CD14-positive monocyte (primary cell): ENCODE data around the gene GOLGA2. TPM values are rescaled to one million over a fixed set of nuclear protein-coding genes. Genes with fewer than 3 reads are reported as not detected.

Experiments used
- DNase-seq, 3 donors: peaks; one replicate each; pipeline ENCODE4 v3.0.0-alpha.2; 2011 to 2022
- H2AFZ ChIP-seq: 2 replicates; pipeline ENCODE4 v1.6.0; 2012; ENCODE audit warnings: mild to moderate bottlenecking, low read depth, low read length, inconsistent platforms; ENCODE audit not compliant: insufficient read depth, poor library complexity, severe bottlenecking
- H3K27ac ChIP-seq, 2 donors: 1 replicate in 1 of 2; 2 replicates in 1 of 2; pipeline ENCODE4 v1.5.1; 2012 to 2013; ENCODE audit warnings: low read length in 2 of 2, control low read depth in 1 of 2, inconsistent platforms in 1 of 2, low read depth in 1 of 2, mild to moderate bottlenecking in 1 of 2
- H3K27me3 ChIP-seq, 2 donors: one replicate each; pipeline versions ENCODE4 v1.6.0 to v1.6.1; 2011 to 2013; ENCODE audit warnings: low read length in 2 of 2; ENCODE audit not compliant: control insufficient read depth in 2 of 2, insufficient read depth in 2 of 2
- H3K36me3 ChIP-seq, 2 donors: replicated peaks in 1 of 2; 1 replicate in 1 of 2; 2 replicates in 1 of 2; pipeline versions ENCODE4 v1.5.1 to v1.6.1; 2012 to 2013; ENCODE audit warnings: low read length in 2 of 2, control low read depth in 1 of 2, inconsistent platforms in 1 of 2, mild to moderate bottlenecking in 1 of 2; ENCODE audit not compliant: insufficient read depth in 2 of 2, control insufficient read depth in 1 of 2
- H3K4me1 ChIP-seq, 2 donors: 1 replicate in 1 of 2; 2 replicates in 1 of 2; pipeline versions ENCODE4 v1.5.1 to v1.6.1; 2012 to 2013; ENCODE audit warnings: low read length in 2 of 2, control low read depth in 1 of 2, inconsistent platforms in 1 of 2, mild to moderate bottlenecking in 1 of 2, moderate library complexity in 1 of 2; ENCODE audit not compliant: insufficient read depth in 2 of 2, control insufficient read depth in 1 of 2
- H3K4me2 ChIP-seq: replicated peaks from 2 replicates; pipeline ENCODE3; 2012; ENCODE audit warnings: low read length, moderate library complexity, mild to moderate bottlenecking; ENCODE audit not compliant: poor library complexity, severe bottlenecking; ENCODE audit errors: extremely low read depth
- H3K4me3 ChIP-seq, 3 experiments: fragments of 200-600 bp in 1 of 3; sonication (generic) in 1 of 3; replicated peaks in 1 of 3; 1 replicate in 2 of 3; 2 replicates in 1 of 3; pipeline ENCODE4 v1.5.1; 2011 to 2013; ENCODE audit warnings: low read length in 3 of 3, mild to moderate bottlenecking in 3 of 3, control low read depth in 2 of 3, low read depth in 2 of 3, inconsistent platforms in 1 of 3, moderate library complexity in 1 of 3
- H3K79me2 ChIP-seq: 2 replicates; pipeline ENCODE4 v1.6.0; 2012; ENCODE audit warnings: mild to moderate bottlenecking, control low read depth, inconsistent platforms, low read length, moderate library complexity; ENCODE audit not compliant: insufficient read depth
- H3K9ac ChIP-seq: 2 replicates; pipeline ENCODE4 v1.6.0; 2017; ENCODE audit warnings: low read length, mild to moderate bottlenecking; ENCODE audit not compliant: insufficient read depth, poor library complexity, severe bottlenecking
- H3K9me3 ChIP-seq, 2 donors: replicated peaks in 1 of 2; 1 replicate in 1 of 2; 2 replicates in 1 of 2; pipeline versions ENCODE4 v1.5.1 to v1.6.1; 2012 to 2013; ENCODE audit warnings: low read length in 2 of 2, control low read depth in 1 of 2; ENCODE audit not compliant: control insufficient read depth in 1 of 2, insufficient read depth in 1 of 2
- H4K20me1 ChIP-seq: 2 replicates; pipeline ENCODE4 v1.6.0; 2012; ENCODE audit warnings: mild to moderate bottlenecking, low read length, control low read depth, moderate library complexity; ENCODE audit not compliant: insufficient read depth
- H3K27ac Mint-ChIP-seq, 7 donors: one replicate each; pipeline ENCODE4 v1.8.0; 2020; ENCODE audit warnings: mild to moderate bottlenecking in 7 of 7, mixed read lengths in 7 of 7, moderate library complexity in 6 of 7, inconsistent platforms in 2 of 7
- H3K27me3 Mint-ChIP-seq, 3 donors: one replicate each; pipeline ENCODE4 v1.8.0; 2021 to 2022; ENCODE audit warnings: low read depth in 3 of 3, mild to moderate bottlenecking in 3 of 3, mixed read lengths in 3 of 3, moderate library complexity in 3 of 3, inconsistent platforms in 1 of 3
- H3K36me3 Mint-ChIP-seq, 2 donors: one replicate each; pipeline ENCODE4 v1.8.0; 2020; ENCODE audit warnings: mixed read lengths in 2 of 2, inconsistent platforms in 1 of 2, mild to moderate bottlenecking in 1 of 2
- H3K4me1 Mint-ChIP-seq: one replicate; pipeline ENCODE4 v1.8.0; 2020; ENCODE audit warnings: mild to moderate bottlenecking, mixed read lengths
- H3K4me3 Mint-ChIP-seq, 2 donors: one replicate each; pipeline ENCODE4 v1.8.0; 2020; ENCODE audit warnings: mild to moderate bottlenecking in 2 of 2, mixed read lengths in 2 of 2, moderate library complexity in 1 of 2
- H3K9me3 Mint-ChIP-seq, 7 donors: one replicate each; pipeline ENCODE4 v1.8.0; 2020 to 2022; ENCODE audit warnings: mixed read lengths in 7 of 7, mild to moderate bottlenecking in 6 of 7, moderate library complexity in 6 of 7, inconsistent platforms in 2 of 7
- CTCF ChIP-seq: fragments of 200-600 bp; IDR thresholded peaks from one replicate; pipeline ENCODE4 v1.8.0; 2022; ENCODE audit warnings: antibody characterized with exemption, mild to moderate bottlenecking
- WGBS: methylation state at CpG from one replicate; pipeline ENCODE4 v1.1.5; 2013; ENCODE audit warnings: missing lambda C conversion rate; ENCODE audit not compliant: insufficient coverage; 5-methylcytosine and 5-hydroxymethylcytosine counted together
- intact Hi-C, 2 donors: fragments of 100-400 bp; cut with micrococcal nuclease; formaldehyde crosslinking; loops; one replicate each; pipeline versions ENCODE4 v1.15.0 to v1.15.1; 2023
- polyA plus RNA-seq, 3 donors: library from polyadenylated mRNA; depleted of rRNA in 1 of 3; unstranded in 2 of 3; stranded (reverse) in 1 of 3; fragments of 300-500 nt in 2 of 3; fragments of >200 nt in 1 of 3; fragmentation: Illumina TruSeq in 2 of 3; gene quantifications; 1 replicate in 2 of 3; 2 replicates in 1 of 3; pipeline ENCODE4 v1.2.3, GENCODE V29; 2012 to 2021

Gene GOLGA2
- polyA plus RNA-seq, 3 donors = 2.9 to 34.2 (median 4.6) TPM

GRCh38 chr9:128293091-128293490 lies 17.3 kb upstream of the GOLGA2 start:
- H3K4me3 Mint-ChIP-seq = no peak overlapping the region
- Histone ChIP-seq H3K4me2 (no peak overlapping the region), H3K27me3 (no peaks in the 10 kb centered on the region), H3K27ac (no peak overlapping the region), H3K9me3 (no peaks in the 10 kb centered on the region), H3K4me1 (no peaks in the 10 kb centered on the region), H3K36me3 (no peaks in the 10 kb centered on the region), H3K79me2 (no peaks in the 10 kb centered on the region), H4K20me1 (no peaks in the 10 kb centered on the region), H2AFZ (no peak overlapping the region), H3K4me3 (no peak overlapping the region), H3K9ac (no peak overlapping the region)
- intact Hi-C loops = loop anchor here in 1 of 2 donors (10.0 kb wide), 1 partner anchor 122 kb away; no protein-coding TSS in a partner anchor
- H3K4me1 Mint-ChIP-seq = no peaks in the 10 kb centered on the region
- DNase-seq = no peak
- H3K36me3 Mint-ChIP-seq = peaks cover 3 to 15% of the 10 kb centered on the region in 2 donors
- TF ChIP-seq CTCF = no peak
- 100% methylated on average over 1 of the region's 4 CpGs for WGBS
- no peak overlapping the region for H3K27ac Mint-ChIP-seq
- no peaks in the 10 kb centered on the region for H3K9me3 Mint-ChIP-seq
- no peaks in the 10 kb centered on the region for H3K27me3 Mint-ChIP-seq

GRCh38 chr9:128292009-128292408 lies 16.2 kb upstream of the GOLGA2 start:
- H3K36me3 ChIP-seq = no peaks in the 10 kb centered on the region
- H3K9me3 ChIP-seq = no peaks in the 10 kb centered on the region
- intact Hi-C loops = loop anchor here in 1 of 2 donors (10.0 kb wide), 1 partner anchor 123 kb away; no protein-coding TSS in a partner anchor
- H3K9me3 Mint-ChIP-seq = no peaks in the 10 kb centered on the region
- no peak overlapping the region for H3K4me2 ChIP-seq
- H4K20me1 ChIP-seq = no peaks in the 10 kb centered on the region
- no peak overlapping the region for H3K9ac ChIP-seq
- H3K27ac ChIP-seq = no peak overlapping the region
- WGBS = no CpG with 5 or more reads among the region's 3 CpGs
- no peaks in the 10 kb centered on the region for H3K4me1 ChIP-seq
- H3K4me1 Mint-ChIP-seq = no peaks in the 10 kb centered on the region
- no peak overlapping the region for H3K27ac Mint-ChIP-seq
- H3K4me3 Mint-ChIP-seq = no peak overlapping the region
- peaks cover 7 to 20% of the 10 kb centered on the region in 2 donors for H3K36me3 Mint-ChIP-seq
- no peaks in the 10 kb centered on the region for H3K27me3 Mint-ChIP-seq
- no peaks in the 10 kb centered on the region for H3K27me3 ChIP-seq
- no peak overlapping the region for H2AFZ ChIP-seq
- no peak overlapping the region for H3K4me3 ChIP-seq
- no peak for DNase-seq
- H3K79me2 ChIP-seq = no peaks in the 10 kb centered on the region
- no peak for TF ChIP-seq CTCF
